NOMO-1 treated with dmso at 0.1 percent for 144 hours (cell line): ENCODE results near the gene RAI1.
"Not testable (repeated sequence)": the region's sequence is repeated elsewhere in the genome, so short reads cannot be mapped to it uniquely, and the experiment has no call there.

Experiments used
- DNase-seq: peaks from one replicate; lab custom pipeline; 2025; ENCODE audit not compliant: unreplicated experiment; lab: John Stamatoyannopoulos, UW

Gene RAI1

GRCh38 chr17:17797119-17797809, 116.0 kb downstream of the RAI1 start:
- DNase-seq: no peak

- DNase-seq: no peak
Measured at GRCh38 chr17:17798010-17798556, 116.8 kb downstream of the RAI1 start.

- no peak for DNase-seq
Measured at GRCh38 chr17:17798573-17799255, 117.5 kb downstream of the RAI1 start.

- no peak for DNase-seq
Measured at GRCh38 chr17:17800504-17801021, 119.3 kb downstream of the RAI1 start.

- DNase-seq: no peak
Measured at GRCh38 chr17:17801800-17802481, 120.7 kb downstream of the RAI1 start.

- DNase-seq: no peak
Measured at GRCh38 chr17:17804007-17804406, 122.7 kb downstream of the RAI1 start.

- no peak for DNase-seq
Measured at GRCh38 chr17:17805575-17805974, 124.3 kb downstream of the RAI1 start.

- DNase-seq: no peak
Measured at GRCh38 chr17:17806035-17806434, 124.8 kb downstream of the RAI1 start.

GRCh38 chr17:17806611-17807274, 125.5 kb downstream of the RAI1 start:
- no peak for DNase-seq

- DNase-seq: no peak
Measured at GRCh38 chr17:17807440-17807839, 126.2 kb downstream of the RAI1 start.

GRCh38 chr17:17808200-17808599, 126.9 kb downstream of the RAI1 start:
- DNase-seq: not testable (repeated sequence)

GRCh38 chr17:17808706-17809432, 127.6 kb downstream of the RAI1 start:
- no peak for DNase-seq

- DNase-seq: no peak
Measured at GRCh38 chr17:17809531-17810083, 128.3 kb downstream of the RAI1 start.

GRCh38 chr17:17810084-17810894, 129.0 kb downstream of the RAI1 start:
- no peak for DNase-seq

GRCh38 chr17:17810895-17811248, 129.6 kb downstream of the RAI1 start:
- DNase-seq: no peak

GRCh38 chr17:17811381-17812210, 130.3 kb downstream of the RAI1 start:
- no peak for DNase-seq

GRCh38 chr17:17812211-17813054, 131.2 kb downstream of the RAI1 start:
- DNase-seq: no peak
